Astrocyte of the hippocampus (primary cell): ENCODE data around the gene HVCN1.

Source experiments
- DNase-seq: peaks from one replicate; pipeline ENCODE4 v3.0.0; 2011; ENCODE audit warnings: low read depth, low spot score

Gene HVCN1

DNA sequence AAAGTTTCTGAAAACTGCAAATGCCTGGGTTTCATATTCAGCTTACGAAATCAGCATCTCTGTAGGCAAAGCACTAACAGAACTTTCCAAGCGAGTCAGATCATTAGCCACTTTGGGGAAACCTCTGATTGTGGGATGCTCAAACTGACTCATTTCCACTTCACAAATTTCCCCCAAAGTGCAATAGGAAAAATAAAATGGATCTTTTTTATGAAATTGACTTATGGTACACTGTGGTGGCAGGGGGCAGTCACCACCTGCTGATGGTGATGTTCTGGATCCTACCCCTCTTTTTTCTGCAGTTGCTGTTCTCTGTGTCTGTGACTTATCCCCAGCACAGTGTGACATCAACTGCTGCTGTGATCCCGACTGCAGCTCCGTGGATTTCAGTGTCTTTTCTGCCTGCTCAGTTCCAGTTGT lies 69.4 kb downstream of the HVCN1 start:
- no peak for DNase-seq

- no peak for DNase-seq
These were observed 72.3 kb downstream of the HVCN1 start for GRCh38 chr12:110616471-110617115.

GRCh38 chr12:110615171-110615570 lies 73.7 kb downstream of the HVCN1 start:
- DNase-seq: no peak

GRCh38 chr12:110613771-110614684 lies 74.9 kb downstream of the HVCN1 start, which contains the start of gene TCTN1:
TCTN1 (plus strand) TSS chr12:110614129; CDS start chr12:110614183, 54 bp downstream.
- DNase-seq: peak; percentile 98

- no peak for DNase-seq
These were observed 75.7 kb downstream of the HVCN1 start for GRCh38 chr12:110613071-110613770.

GRCh38 chr12:110606253-110606611 lies 82.7 kb downstream of the HVCN1 start:
- DNase-seq: no peak

GRCh38 chr12:110602085-110602814 lies 86.7 kb downstream of the HVCN1 start:
- peak; percentile 60 for DNase-seq

GRCh38 chr12:110600254-110600653 lies 88.7 kb downstream of the HVCN1 start:
- DNase-seq: peak; percentile 61

DNA sequence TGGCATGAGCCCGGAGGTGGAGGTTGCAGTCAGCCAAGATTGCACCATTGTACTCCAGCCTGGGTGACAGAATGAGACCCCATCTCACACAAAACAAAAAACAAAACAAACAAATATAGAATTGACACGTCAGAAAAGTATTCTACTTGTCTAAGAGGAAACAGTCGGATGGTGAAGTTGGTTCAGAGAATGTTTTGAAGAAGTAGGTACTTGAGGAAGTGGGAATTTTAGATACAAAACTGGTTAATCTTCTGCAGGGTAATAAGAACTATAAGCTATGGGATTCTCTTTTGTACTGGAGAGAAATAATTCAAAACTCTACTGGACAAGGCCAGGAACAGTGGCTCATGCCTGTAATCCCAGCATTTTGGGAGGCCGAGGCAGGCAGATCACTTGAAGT lies 89.6 kb downstream of the HVCN1 start:
- no peak for DNase-seq
